A549 (cell line): ENCODE measurements around the gene MUCL3. TPM values are rescaled to one million over a fixed set of nuclear protein-coding genes. Genes with fewer than 3 reads are reported as not detected.

ENCODE experiments used
- ATAC-seq, 2 experiments: fragments of 200-7000 bp in 1 of 2; fragments of >200 bp in 1 of 2; cut with Nextera tagmentation in 1 of 2; cut with Tn5 transposase in 1 of 2; 3 replicates each; pipeline versions ENCODE4 v1.8.0 to v1.9.1; 2018 to 2020; ENCODE audit warnings: mild to moderate bottlenecking in 1 of 2, moderate library complexity in 1 of 2
- CTCF ChIA-PET: fragments of 300-600 bp; sonication (Branson Sonifier 250); formaldehyde crosslinking; extraction: SDS; loops from one replicate; lab custom pipeline; 2021; ENCODE audit warnings: antibody characterized with exemption, inconsistent platforms; lab: Yijun Ruan, JAX
- POLR2A ChIA-PET: fragments of 350-600 bp; formaldehyde crosslinking; extraction: SDS; loops from one replicate; lab custom pipeline; 2021; ENCODE audit warnings: antibody characterized with exemption, inconsistent platforms; lab: Yijun Ruan, JAX
- DNase-seq, 2 experiments: peaks; one replicate each; pipeline versions ENCODE4 v3.0.0 to v3.0.0-alpha.2; 2011 to 2016; ENCODE audit warnings: low read depth in 1 of 2, low spot score in 1 of 2
- FAIRE-seq: peaks from 2 replicates; lab custom pipeline; 2011; peaks lifted over from hg19 to GRCh38; lab: Jason Lieb, UNC
- H3K27ac ChIP-seq, 2 experiments: fragments of >200 bp; sonication (Bioruptor Twin); formaldehyde crosslinking; 3 replicates each; pipeline ENCODE4 v1.5.1; 2016 to 2017
- H3K4me1 ChIP-seq: fragments of >200 bp; sonication (Bioruptor Twin); formaldehyde crosslinking; 3 replicates; pipeline ENCODE4 v1.6.1; 2016
- H3K4me2 ChIP-seq: fragments of >200 bp; sonication (Bioruptor Twin); formaldehyde crosslinking; 3 replicates; pipeline ENCODE4 v1.6.1; 2016
- H3K4me3 ChIP-seq: fragments of >200 bp; sonication (Bioruptor Twin); formaldehyde crosslinking; 3 replicates; pipeline ENCODE4 v1.5.1; 2016
- H3K9me3 ChIP-seq: fragments of >200 bp; sonication (Bioruptor Twin); formaldehyde crosslinking; 3 replicates; pipeline ENCODE4 v1.6.1; 2016
- BCL3 ChIP-seq: fragments of >200 bp; sonication (Bioruptor Twin); formaldehyde crosslinking; IDR thresholded peaks from 3 replicates; pipeline ENCODE4 v1.6.1; 2016
- ELK1 ChIP-seq: fragments of 150-350 bp; IDR thresholded peaks from 2 replicates; pipeline ENCODE4 v1.6.1; 2014; ENCODE audit warnings: low read depth, mild to moderate bottlenecking, low read length
- ESRRA ChIP-seq: fragments of 150-350 bp; IDR thresholded peaks from 2 replicates; pipeline ENCODE4 v1.6.1; 2014; ENCODE audit warnings: mild to moderate bottlenecking, low read length, borderline replicate concordance
- HES2 ChIP-seq: fragments of >200 bp; sonication (Bioruptor Twin); formaldehyde crosslinking; IDR thresholded peaks from 2 replicates; pipeline ENCODE4 v1.6.1; 2016
- HMGXB4 ChIP-seq: fragments of 250-450 bp; sonication (Bioruptor Pico); IDR thresholded peaks from 2 replicates; pipeline ENCODE4 v1.5.0; 2021; ENCODE audit warnings: mild to moderate bottlenecking, moderate library complexity, borderline replicate concordance
- JUNB ChIP-seq: fragments of >200 bp; sonication (Bioruptor Twin); formaldehyde crosslinking; IDR thresholded peaks from 2 replicates; pipeline ENCODE4 v1.6.1; 2016
- MAFK ChIP-seq: fragments of 450-650 bp; IDR thresholded peaks from 2 replicates; pipeline ENCODE4 v1.6.1; 2014; ENCODE audit not compliant: partially characterized antibody
- MAZ ChIP-seq: fragments of 150-350 bp; IDR thresholded peaks from 2 replicates; pipeline ENCODE4 v1.6.1; 2014; ENCODE audit warnings: antibody characterized with exemption, low read depth, low read length, borderline replicate concordance
- PHF8 ChIP-seq: fragments of 200-600 bp; sonication (generic); IDR thresholded peaks from 2 replicates; pipeline ENCODE4 v1.6.1; 2016; ENCODE audit warnings: low read depth, mild to moderate bottlenecking, antibody characterized with exemption, moderate library complexity, borderline replicate concordance
- POLR2AphosphoS2 ChIP-seq: conservative IDR thresholded peaks from 2 replicates; pipeline ENCODE4 v1.6.1; 2012; ENCODE audit warnings: low read length, improper control_type of control experiment, inconsistent platforms
- RAD21 ChIP-seq, 2 experiments: fragments of >200 bp in 1 of 2; sonication (Bioruptor Twin) in 1 of 2; formaldehyde crosslinking in 1 of 2; IDR thresholded peaks in 1 of 2; conservative IDR thresholded peaks in 1 of 2; 2 replicates in 1 of 2; 3 replicates in 1 of 2; pipeline ENCODE4 v1.6.1; 2012 to 2018; ENCODE audit warnings: inconsistent platforms in 1 of 2
- RFX5 ChIP-seq: fragments of 450-650 bp; IDR thresholded peaks from 2 replicates; pipeline ENCODE4 v1.7.1; 2014; ENCODE audit warnings: antibody characterized with exemption, mild to moderate bottlenecking, moderate library complexity
- SMC3 ChIP-seq: fragments of >200 bp; sonication (Bioruptor Twin); formaldehyde crosslinking; IDR thresholded peaks from 3 replicates; pipeline ENCODE4 v1.6.1; 2018; ENCODE audit warnings: inconsistent platforms
- USF2 ChIP-seq: fragments of 450-650 bp; IDR thresholded peaks from 2 replicates; pipeline ENCODE4 v1.6.1; 2014; ENCODE audit warnings: antibody characterized with exemption
- ZFP36 ChIP-seq: fragments of 450-650 bp; IDR thresholded peaks from 2 replicates; pipeline ENCODE4 v1.6.1; 2014; ENCODE audit warnings: borderline replicate concordance; ENCODE audit not compliant: partially characterized antibody
- ZNF302 ChIP-seq: fragments of 250-450 bp; sonication (Bioruptor Pico); IDR thresholded peaks from 2 replicates; pipeline ENCODE4 v1.9.0; 2021; ENCODE audit warnings: inconsistent platforms, mild to moderate bottlenecking, moderate library complexity
- ZSCAN20 ChIP-seq: fragments of 250-450 bp; sonication (Bioruptor Pico); IDR thresholded peaks from 2 replicates; pipeline ENCODE4 v1.8.0; 2022; ENCODE audit warnings: mild to moderate bottlenecking, moderate library complexity
- WGBS: methylation state at CpG from one replicate; pipeline ENCODE4 v1.1.6; 2017; ENCODE audit errors: missing lambda C conversion rate; 5-methylcytosine and 5-hydroxymethylcytosine counted together
- polyA plus RNA-seq, 4 experiments: library from polyadenylated mRNA; depleted of rRNA in 3 of 4; stranded (reverse); fragments of >200 nt; fragmentation: RNase III in 1 of 4; extraction: RNeasy Plus Mini Kit Qiagen cat#74134 plus additional on column Dnase treatment in 1 of 4; gene quantifications; 2 replicates in 3 of 4; 3 replicates in 1 of 4; pipeline ENCODE4 v1.2.3, GENCODE V29; 2011 to 2017

MUCL3 gene
- polyA plus RNA-seq, 2 of the 4 experiments (the other 2 are of a cell fraction): 0.01 to 0.03 TPM

GRCh38 chr6:30928677-30929076 is 12.1 kb upstream of the MUCL3 start:
- POLR2A ChIA-PET: no interaction called here
- ATAC-seq (no peak), DNase-seq (peak in 1 of 2 experiments; percentile 35), FAIRE-seq (no peak)
- no peak overlapping the region for H3K4me2 ChIP-seq
- H3K9me3 ChIP-seq: peaks cover 13% of the 10 kb centered on the region
- H3K4me1 ChIP-seq: peaks cover 22% of the 10 kb centered on the region
- H3K27ac ChIP-seq: no peak overlapping the region; a peak in 1 of 6 replicates
- no peak overlapping the region for H3K4me3 ChIP-seq
- 87% methylated on average over 3 of the region's 3 CpGs for WGBS
- TF ChIP-seq USF2 (peak; percentile 32; the same call in 1 of the 2 replicates), RAD21 (conservative IDR thresholded peaks at IDR 0.05 in 1 of 2, IDR thresholded peaks at IDR 0.05 in 1 of 2) (no peak), ZNF302 (CRISPR knock-in tag) (no peak), JUNB (no peak), PHF8 (no peak), HMGXB4 (CRISPR knock-in tag) (no peak)
- TF ChIP-seq, all 56 proteins: peak for 1
- CTCF ChIA-PET: interaction anchor here (0.6 to 7.0 kb wide), 4 partner anchors 9 to 140 kb away, joined by 3 to 51 read pairs (median 8); partner anchors contain the start of gene VARS2

- WGBS: 82% methylated on average over 4 of the region's 4 CpGs
- H3K4me2 ChIP-seq: no peak overlapping the region
- CTCF ChIA-PET: interaction anchor here (1.2 to 7.0 kb wide), 5 partner anchors 10 to 149 kb away, joined by 3 to 51 read pairs (median 8); partner anchors contain the start of gene VARS2
- TF ChIP-seq ESRRA: no peak
- TF ChIP-seq POLR2AphosphoS2: no peak
- no peak for TF ChIP-seq RFX5
- no peak for TF ChIP-seq MAZ
- no peak for TF ChIP-seq USF2
- ATAC-seq: no peak
- no peak overlapping the region for H3K27ac ChIP-seq
- H3K4me1 ChIP-seq: peaks cover 22% of the 10 kb centered on the region
- POLR2A ChIA-PET: no interaction called here
- peaks cover 13% of the 10 kb centered on the region for H3K9me3 ChIP-seq
- DNase-seq: no peak
- H3K4me3 ChIP-seq: no peak overlapping the region
- FAIRE-seq: no peak
Measured at GRCh38 chr6:30930506-30930905, 10.3 kb upstream of the MUCL3 start.

- ATAC-seq: no peak
- no peak for DNase-seq
- Histone ChIP-seq H3K27ac (peak overlapping the region in 1 of 2 experiments; percentile 46; a peak in 2 of 6 replicates), H3K4me3 (no peak overlapping the region), H3K4me2 (no peak overlapping the region), H3K4me1 (peaks cover 20% of the 10 kb centered on the region), H3K9me3 (peaks cover 13% of the 10 kb centered on the region)
- ChIA-PET CTCF (interaction anchor here (1.1 to 2.5 kb wide), 3 partner anchors 11 to 149 kb away, joined by 3 to 8 read pairs (median 4); no protein-coding TSS in a partner anchor), POLR2A (no interaction called here)
- 72% methylated on average over 7 of the region's 8 CpGs for WGBS
- TF ChIP-seq MAFK: no peak
- no peak for TF ChIP-seq SMC3
- TF ChIP-seq BCL3: no peak
- no peak for TF ChIP-seq ZSCAN20 (CRISPR knock-in tag)
- TF ChIP-seq ELK1: no peak
- TF ChIP-seq ZFP36: no peak
- no peak for TF ChIP-seq HES2
- FAIRE-seq: no peak
Measured at GRCh38 chr6:30931272-30931671, 9.5 kb upstream of the MUCL3 start.
